Gastroesophageal sphincter (tissue), 3 donors: Measurements from ENCODE around the gene RENBP.

Experiments used
- CTCF ChIP-seq, 4 experiments: fragments of 200-600 bp in 2 of 4; fragments of 450-650 bp in 2 of 4; sonication (generic) in 1 of 4; IDR thresholded peaks; one replicate each; pipeline ENCODE4 v1.5.1; 2017 to 2019; ENCODE audit warnings: antibody characterized with exemption in 4 of 4, mild to moderate bottlenecking in 2 of 4, moderate library complexity in 2 of 4
- EP300 ChIP-seq: sonication (generic); formaldehyde crosslinking; IDR thresholded peaks from one replicate; pipeline ENCODE4 v1.6.1; 2017; ENCODE audit warnings: antibody characterized with exemption, mild to moderate bottlenecking
- POLR2A ChIP-seq, 2 donors: fragments of 450-650 bp; IDR thresholded peaks; one replicate each; pipeline ENCODE4 v1.6.1; 2017; ENCODE audit warnings: antibody characterized with exemption in 2 of 2, mild to moderate bottlenecking in 2 of 2, moderate library complexity in 1 of 2
- POLR2AphosphoS5 ChIP-seq: sonication (generic); formaldehyde crosslinking; IDR thresholded peaks from one replicate; pipeline ENCODE4 v1.6.1; 2017; ENCODE audit warnings: antibody characterized with exemption

- TF ChIP-seq CTCF (IDR thresholded peaks at IDR 0.05) (no peak), POLR2AphosphoS5 (no peak), EP300 (no peak), POLR2A (IDR thresholded peaks at IDR 0.05) (no peak)
These were observed 21.8 kb upstream of the RENBP start for GRCh38 chrX:153966283-153966688.
